Natural killer cell (primary cell): Measurements from ENCODE around the gene TTC7B. TPM values are rescaled to one million over a fixed set of nuclear protein-coding genes. Genes with fewer than 3 reads are reported as not detected.
"Not testable (repeated sequence)": the region's sequence is repeated elsewhere in the genome, so short reads cannot be mapped to it uniquely, and the experiment has no call there.

Experiments
- ATAC-seq, 3 donors: fragments of 150-1000 bp in 2 of 3; fragments of 200-7000 bp in 1 of 3; cut with Tn5 transposase; 1 replicate in 1 of 3; 2 replicates in 2 of 3; pipeline ENCODE4 v1.10.0; 2021; ENCODE audit warnings: mild to moderate bottlenecking in 2 of 3, moderate library complexity in 2 of 3
- DNase-seq, 2 donors: peaks; one replicate each; pipeline versions ENCODE4 v3.0.0 to v3.0.0-alpha.2; 2013 to 2021; ENCODE audit warnings: mixed read lengths in 1 of 2
- H3K27ac ChIP-seq: one replicate; pipeline ENCODE4 v1.5.1; 2013; ENCODE audit warnings: mild to moderate bottlenecking, low read length
- H3K27me3 ChIP-seq: one replicate; pipeline ENCODE4 v1.6.1; 2013; ENCODE audit warnings: low read length; ENCODE audit not compliant: control insufficient read depth, insufficient read depth
- H3K36me3 ChIP-seq: one replicate; pipeline ENCODE4 v1.6.1; 2013; ENCODE audit warnings: low read length; ENCODE audit not compliant: control insufficient read depth, insufficient read depth
- H3K4me1 ChIP-seq: one replicate; pipeline ENCODE4 v1.6.1; 2013; ENCODE audit warnings: low read length; ENCODE audit not compliant: control insufficient read depth, insufficient read depth
- H3K4me3 ChIP-seq: one replicate; pipeline ENCODE4 v1.5.1; 2013; ENCODE audit warnings: low read length
- H3K9me3 ChIP-seq: one replicate; pipeline ENCODE4 v1.6.1; 2013; ENCODE audit warnings: low read length; ENCODE audit not compliant: control insufficient read depth, insufficient read depth
- H3K27ac Mint-ChIP-seq, 2 donors: one replicate each; pipeline ENCODE4 v1.8.0; 2022; ENCODE audit warnings: mild to moderate bottlenecking in 2 of 2, mixed read lengths in 2 of 2, moderate library complexity in 1 of 2
- H3K27me3 Mint-ChIP-seq, 2 donors: one replicate each; pipeline ENCODE4 v1.8.0; 2022; ENCODE audit warnings: low read depth in 2 of 2, mixed read lengths in 2 of 2
- H3K36me3 Mint-ChIP-seq: one replicate; pipeline ENCODE4 v1.8.0; 2022; ENCODE audit warnings: mixed read lengths
- H3K4me1 Mint-ChIP-seq, 2 donors: one replicate each; pipeline ENCODE4 v1.8.0; 2022; ENCODE audit warnings: mixed read lengths in 2 of 2
- H3K4me3 Mint-ChIP-seq: one replicate; pipeline ENCODE4 v1.8.0; 2022; ENCODE audit warnings: mild to moderate bottlenecking, moderate library complexity, mixed read lengths
- H3K9me3 Mint-ChIP-seq, 2 donors: one replicate each; pipeline ENCODE4 v1.8.0; 2022; ENCODE audit warnings: mixed read lengths in 2 of 2
- CTCF ChIP-seq: fragments of 200-600 bp; IDR thresholded peaks from one replicate; pipeline ENCODE4 v1.8.0; 2022; ENCODE audit warnings: antibody characterized with exemption
- WGBS: methylation state at CpG from one replicate; pipeline ENCODE4 v1.1.7; 2013; ENCODE audit warnings: missing lambda C conversion rate; ENCODE audit not compliant: insufficient coverage; 5-methylcytosine and 5-hydroxymethylcytosine counted together
- intact Hi-C: fragments of 100-400 bp; cut with micrococcal nuclease; formaldehyde crosslinking; loops from one replicate; pipeline ENCODE4 v1.14.2; 2022
- total RNA-seq, 4 donors: library from RNA; stranded (reverse); fragments of 120-200 nt in 1 of 4; gene quantifications; one replicate each; pipeline versions ENCODE4 v1.2.3 to v1.2.4, GENCODE V29; 2013 to 2022

The TTC7B gene
- total RNA-seq, 3 donors from 2014 or later (not counting 1 experiment from before 2014, with no cell fraction given), result 1.7 to 17.2 (median 5.9) TPM

DNA sequence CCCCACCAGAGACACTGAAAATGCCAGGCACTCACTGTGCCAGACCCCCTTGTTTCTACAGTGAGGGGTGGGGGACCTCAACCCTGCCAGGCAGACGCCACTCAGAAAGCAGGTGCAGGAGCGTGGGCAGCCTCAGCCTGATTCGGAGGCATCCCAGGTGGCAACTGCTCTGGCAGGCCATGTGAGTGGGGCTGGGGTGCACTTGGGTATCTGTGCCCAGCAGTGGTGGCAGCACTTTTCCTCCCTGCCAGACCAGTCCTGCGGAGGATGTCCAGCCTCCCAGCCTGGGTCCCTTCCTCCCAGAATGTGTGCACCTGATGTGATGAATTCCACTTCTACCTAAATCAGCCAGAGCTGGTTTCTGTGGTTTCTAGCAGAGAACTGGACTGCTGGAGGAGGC lies 13.4 kb upstream of the TTC7B start:
- H3K27me3 Mint-ChIP-seq, result peaks cover 0 to 2% of the 10 kb centered on the region in 2 donors
- H3K4me3 Mint-ChIP-seq, result no peak overlapping the region
- ATAC-seq (no peak), DNase-seq (no peak)
- no peak for TF ChIP-seq CTCF
- no peak overlapping the region for H3K27ac ChIP-seq
- H3K9me3 Mint-ChIP-seq, result no peaks in the 10 kb centered on the region
- peaks cover 17 to 24% of the 10 kb centered on the region in 2 donors for H3K4me1 Mint-ChIP-seq
- peak overlapping the region; percentile 93 for H3K27ac Mint-ChIP-seq
- intact Hi-C loops, result loop anchor here (10.0 kb wide), 2 partner anchors 235 to 435 kb away; partner anchors contain the start of genes CALM1 and RPS6KA5
- no peaks in the 10 kb centered on the region for H3K36me3 ChIP-seq
- H3K27me3 ChIP-seq, result no peaks in the 10 kb centered on the region
- no peak overlapping the region for H3K4me3 ChIP-seq
- H3K4me1 ChIP-seq, result peaks cover 17% of the 10 kb centered on the region
- WGBS, result 95% methylated on average over 4 of the region's 4 CpGs
- H3K9me3 ChIP-seq, result no peaks in the 10 kb centered on the region
- H3K36me3 Mint-ChIP-seq, result no peaks in the 10 kb centered on the region

- TF ChIP-seq CTCF, result no peak
- ATAC-seq (peak; percentile 54 to 72 (median 57)), DNase-seq (peak in 1 of 2 donors; percentile 61)
- Histone ChIP-seq H3K9me3 (peaks cover 5% of the 10 kb centered on the region), H3K4me1 (peaks cover 17% of the 10 kb centered on the region), H3K27me3 (no peaks in the 10 kb centered on the region), H3K36me3 (no peaks in the 10 kb centered on the region), H3K4me3 (peak overlapping the region; percentile 39), H3K27ac (peak overlapping the region; percentile 90)
- peaks cover 3 to 4% of the 10 kb centered on the region in 2 donors for H3K9me3 Mint-ChIP-seq
- no peaks in the 10 kb centered on the region for H3K27me3 Mint-ChIP-seq
- H3K4me3 Mint-ChIP-seq, result peak overlapping the region; percentile 85
- peaks cover 17 to 24% of the 10 kb centered on the region in 2 donors for H3K4me1 Mint-ChIP-seq
- 69% methylated on average over 17 of the region's 17 CpGs for WGBS
- H3K36me3 Mint-ChIP-seq, result peaks cover 6% of the 10 kb centered on the region
- peak overlapping the region; percentile 93 for H3K27ac Mint-ChIP-seq
- intact Hi-C loops, result loop anchor here (10.0 kb wide), 2 partner anchors 236 to 434 kb away; partner anchors contain the start of genes CALM1 and RPS6KA5
Measured at GRCh38 chr14:90828642-90829487, 12.6 kb upstream of the TTC7B start.

DNA sequence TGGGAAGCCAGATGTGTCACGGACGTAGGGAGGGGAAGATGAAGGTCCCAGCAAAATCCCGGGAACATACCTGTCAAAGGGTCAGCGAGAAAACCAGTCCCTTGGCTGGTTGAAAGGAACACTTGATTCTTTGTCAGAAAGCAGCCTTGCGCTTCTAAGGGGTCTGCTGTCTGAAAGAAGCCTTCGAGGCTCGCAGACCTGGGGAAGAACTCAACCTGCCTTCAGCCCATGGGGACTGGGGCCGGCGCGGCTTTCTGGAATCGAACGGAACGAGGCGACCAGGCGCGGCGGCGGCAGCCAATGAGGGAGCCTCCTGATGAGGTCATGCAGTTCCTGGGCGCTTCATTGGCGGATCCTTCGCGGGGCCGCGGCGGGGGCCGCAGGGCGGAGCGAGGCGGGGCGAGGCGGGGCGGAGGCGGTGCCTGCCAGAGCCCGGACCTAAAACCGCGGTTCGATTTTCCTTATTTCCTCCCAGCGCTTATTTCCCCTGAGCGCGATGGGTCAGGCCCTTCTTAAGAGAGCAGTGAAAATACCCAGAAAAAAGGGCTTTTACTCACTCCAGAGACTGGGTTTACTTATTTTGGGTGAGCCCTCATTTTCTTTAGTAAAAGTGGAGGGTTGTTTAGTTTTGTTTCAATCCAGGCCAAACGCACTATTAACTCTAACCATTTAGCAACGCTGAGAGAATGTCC lies 11.8 kb upstream of the TTC7B start:
- no peaks in the 10 kb centered on the region for H3K36me3 ChIP-seq
- intact Hi-C loops, result loop anchor here (10.0 kb wide), 2 partner anchors 237 to 433 kb away; partner anchors contain the start of genes CALM1 and RPS6KA5
- 3% methylated on average over 41 of the region's 42 CpGs for WGBS
- Mint-ChIP-seq H3K27ac (peak overlapping the region; percentile 93), H3K4me1 (peaks cover 17 to 24% of the 10 kb centered on the region in 2 donors), H3K36me3 (peaks cover 10% of the 10 kb centered on the region), H3K9me3 (peaks cover 6% of the 10 kb centered on the region in 2 donors), H3K4me3 (peak overlapping the region; percentile 85), H3K27me3 (no peaks in the 10 kb centered on the region)
- peaks cover 17% of the 10 kb centered on the region for H3K4me1 ChIP-seq
- H3K9me3 ChIP-seq, result peaks cover 9% of the 10 kb centered on the region
- TF ChIP-seq CTCF, result no peak
- ATAC-seq (peak; percentile 97 to 99 (median 98)), DNase-seq (peak; percentile 92)
- H3K4me3 ChIP-seq, result peak overlapping the region; percentile 39
- no peaks in the 10 kb centered on the region for H3K27me3 ChIP-seq
- peak overlapping the region; percentile 90 for H3K27ac ChIP-seq

DNA sequence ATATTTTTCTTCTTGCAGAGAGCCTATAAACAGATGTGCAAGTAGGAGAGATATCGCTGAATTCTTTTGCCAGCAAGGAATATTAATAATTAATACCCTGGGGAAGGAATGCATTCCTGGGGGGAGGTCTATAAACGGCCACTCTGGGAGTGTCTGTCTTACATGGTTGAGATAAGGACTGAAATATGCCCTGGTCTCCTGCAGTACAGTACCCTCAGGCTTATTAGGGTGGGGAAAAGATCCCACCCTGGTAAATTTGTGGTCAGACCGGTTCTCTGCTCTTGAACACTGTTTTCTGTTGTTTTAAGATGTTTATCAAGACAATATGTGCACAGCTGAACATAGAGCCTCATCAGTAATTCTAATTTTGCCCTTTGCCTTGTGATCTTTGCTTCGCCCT lies 7.3 kb upstream of the TTC7B start:
- H3K4me1 ChIP-seq, result peaks cover 20% of the 10 kb centered on the region
- not testable (repeated sequence) for H3K27me3 Mint-ChIP-seq, H3K9me3 ChIP-seq, H3K27me3 ChIP-seq, H3K27ac Mint-ChIP-seq, H3K4me3 ChIP-seq, H3K27ac ChIP-seq, H3K9me3 Mint-ChIP-seq, H3K36me3 Mint-ChIP-seq, DNase-seq, H3K4me3 Mint-ChIP-seq, ATAC-seq, H3K36me3 ChIP-seq
- intact Hi-C loops, result loop anchor here (10.0 kb wide), 2 partner anchors 241 to 429 kb away; partner anchors contain the start of genes CALM1 and RPS6KA5
- peaks cover 21 to 31% of the 10 kb centered on the region in 2 donors for H3K4me1 Mint-ChIP-seq
- 97% methylated on average over 4 of the region's 4 CpGs for WGBS
